Gastrocnemius medialis (tissue), 4 donors: ENCODE data around the gene KIF26B.

Experiments used
- CTCF ChIP-seq, 5 experiments: fragments of 450-650 bp in 3 of 5; fragments of 200-600 bp in 2 of 5; sonication (generic) in 2 of 5; IDR thresholded peaks in 4 of 5; conservative IDR thresholded peaks in 1 of 5; 1 replicate in 4 of 5; 2 replicates in 1 of 5; pipeline ENCODE4 v1.5.1; 2016 to 2019; ENCODE audit warnings: antibody characterized with exemption in 5 of 5, mild to moderate bottlenecking in 3 of 5, moderate library complexity in 3 of 5
- POLR2A ChIP-seq, 2 donors: fragments of 450-650 bp; IDR thresholded peaks; one replicate each; pipeline ENCODE4 v1.6.1; 2017; ENCODE audit warnings: antibody characterized with exemption in 2 of 2, mild to moderate bottlenecking in 2 of 2, moderate library complexity in 2 of 2

DNA sequence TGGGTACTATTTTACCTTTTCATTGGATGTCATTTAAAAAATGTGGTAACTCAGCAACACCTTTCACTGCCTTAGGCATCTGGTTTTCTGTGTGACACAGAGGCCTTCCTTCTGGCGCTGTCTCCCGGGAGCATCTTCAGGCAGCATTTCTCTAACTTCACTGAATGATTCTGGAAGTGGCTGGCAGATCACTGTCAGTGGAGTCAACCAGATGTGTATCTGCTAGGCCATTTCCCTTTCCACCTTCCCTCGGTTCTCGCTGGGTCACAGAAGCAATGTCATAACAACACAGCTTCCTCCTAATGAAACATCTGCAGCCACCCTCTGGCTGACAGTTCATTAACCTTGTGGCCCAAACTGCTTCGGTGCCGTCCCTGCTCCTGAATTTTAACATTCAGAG is 137.8 kb downstream of the KIF26B start:
- TF ChIP-seq CTCF (IDR thresholded peaks at IDR 0.05 in 4 of 5, conservative IDR thresholded peaks at IDR 0.05 in 1 of 5) (no peak), POLR2A (IDR thresholded peaks at IDR 0.05) (no peak)
